ENCODE data around the gene OR56B4. TPM values are rescaled to one million over a fixed set of nuclear protein-coding genes. Genes with fewer than 3 reads are reported as not detected.

The OR56B4 gene
- total and polyA plus RNA-seq, 8 donors = not detected

DNA sequence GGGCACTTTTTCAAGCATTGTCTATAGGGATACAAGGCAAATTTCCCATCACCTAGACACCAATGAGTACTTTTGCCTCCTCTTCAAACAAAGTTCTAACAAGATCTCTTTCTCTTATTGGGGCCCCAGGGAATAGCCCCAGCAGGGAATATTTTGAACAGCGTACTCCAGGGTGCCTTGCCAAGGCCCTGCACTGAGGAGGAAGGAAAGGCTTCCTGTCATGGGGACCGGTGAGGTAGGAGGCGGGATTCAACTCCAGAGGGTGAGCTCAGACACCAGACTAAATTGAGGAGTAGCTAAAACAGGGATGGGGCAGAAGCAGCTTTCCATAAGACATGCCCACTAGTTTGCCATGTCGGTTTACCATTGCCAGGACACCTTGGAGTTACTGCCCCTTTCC lies 28.0 kb upstream of the OR56B4 start:
- H3K36me3 ChIP-seq = no peaks in the 10 kb centered on the region

DNA sequence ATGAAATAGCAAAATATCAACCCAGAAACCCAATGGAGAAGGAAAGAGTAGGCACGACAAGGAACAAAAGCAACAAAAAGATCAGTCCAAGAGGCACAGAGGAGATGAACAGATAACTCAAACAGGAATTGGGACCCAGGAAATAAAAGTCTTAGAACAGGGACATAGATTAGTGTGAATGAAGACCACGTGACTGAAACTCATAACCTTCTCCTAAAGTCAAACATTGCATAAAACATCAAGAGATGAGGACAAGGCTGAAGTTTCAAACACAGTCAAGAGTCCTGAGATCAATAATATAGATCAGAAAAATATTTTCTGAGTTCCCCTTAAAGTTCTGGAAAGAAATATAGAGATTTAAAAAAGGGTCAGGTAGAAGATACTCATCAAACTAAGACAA lies 24.4 kb upstream of the OR56B4 start:
- no peaks in the 10 kb centered on the region for H3K9me3 ChIP-seq
- FAIRE-seq (no peak), DNase-seq (no peak), ATAC-seq (no peak)
- H3K4me3 ChIP-seq = no peak overlapping the region
- no peaks in the 10 kb centered on the region for H3K36me3 ChIP-seq
- H3K27me3 ChIP-seq = no peaks in the 10 kb centered on the region
- WGBS, 2 donors = 51 to 67% methylated on average over 2 of the region's 2 CpGs
- H3K4me1 ChIP-seq = no peaks in the 10 kb centered on the region
- H3K27ac ChIP-seq = no peak overlapping the region
- TF ChIP-seq, protein P1, sequence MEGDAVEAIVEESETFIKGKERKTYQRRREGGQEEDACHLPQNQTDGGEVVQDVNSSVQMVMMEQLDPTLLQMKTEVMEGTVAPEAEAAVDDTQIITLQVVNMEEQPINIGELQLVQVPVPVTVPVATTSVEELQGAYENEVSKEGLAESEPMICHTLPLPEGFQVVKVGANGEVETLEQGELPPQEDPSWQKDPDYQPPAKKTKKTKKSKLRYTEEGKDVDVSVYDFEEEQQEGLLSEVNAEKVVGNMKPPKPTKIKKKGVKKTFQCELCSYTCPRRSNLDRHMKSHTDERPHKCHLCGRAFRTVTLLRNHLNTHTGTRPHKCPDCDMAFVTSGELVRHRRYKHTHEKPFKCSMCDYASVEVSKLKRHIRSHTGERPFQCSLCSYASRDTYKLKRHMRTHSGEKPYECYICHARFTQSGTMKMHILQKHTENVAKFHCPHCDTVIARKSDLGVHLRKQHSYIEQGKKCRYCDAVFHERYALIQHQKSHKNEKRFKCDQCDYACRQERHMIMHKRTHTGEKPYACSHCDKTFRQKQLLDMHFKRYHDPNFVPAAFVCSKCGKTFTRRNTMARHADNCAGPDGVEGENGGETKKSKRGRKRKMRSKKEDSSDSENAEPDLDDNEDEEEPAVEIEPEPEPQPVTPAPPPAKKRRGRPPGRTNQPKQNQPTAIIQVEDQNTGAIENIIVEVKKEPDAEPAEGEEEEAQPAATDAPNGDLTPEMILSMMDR (IDR thresholded peaks at IDR 0.05) = no peak
- intact Hi-C loops (cut with DNase I) = no loop called here

More for the DNA sequence above, 28.0 kb upstream of the OR56B4 start:
- 69 to 71% methylated on average over 4 of the region's 4 CpGs for WGBS, 2 donors
- Histone ChIP-seq H3K27me3 (no peaks in the 10 kb centered on the region), H3K4me3 (no peak overlapping the region), H3K9me3 (no peaks in the 10 kb centered on the region), H3K4me1 (no peaks in the 10 kb centered on the region), H3K27ac (no peak overlapping the region)
- TF ChIP-seq, protein P1 (IDR thresholded peaks at IDR 0.05) = no peak
- no peak for ATAC-seq
- intact Hi-C loops (cut with DNase I) = no loop called here
- DNase-seq = no peak
- FAIRE-seq = no peak

GRCh38 chr11:6084587-6084986 lies 22.9 kb upstream of the OR56B4 start:
- DNase-seq (no peak), FAIRE-seq (no peak), ATAC-seq (no peak)
- Histone ChIP-seq H3K36me3 (no peaks in the 10 kb centered on the region), H3K9me3 (no peaks in the 10 kb centered on the region), H3K4me3 (no peak overlapping the region), H3K27me3 (no peaks in the 10 kb centered on the region), H3K27ac (no peak overlapping the region), H3K4me1 (no peaks in the 10 kb centered on the region)
- 65 to 76% methylated on average over 3 of the region's 3 CpGs for WGBS, 2 donors
- intact Hi-C loops (cut with DNase I) = no loop called here
- TF ChIP-seq, protein P1 (IDR thresholded peaks at IDR 0.05) = no peak

GRCh38 chr11:6094186-6094585 lies 13.3 kb upstream of the OR56B4 start:
- intact Hi-C loops (cut with DNase I) = no loop called here
- ATAC-seq (no peak), FAIRE-seq (no peak)

GRCh38 chr11:6095798-6096197 lies 11.7 kb upstream of the OR56B4 start:
- no peaks in the 10 kb centered on the region for H3K36me3 ChIP-seq
- no peak for ATAC-seq
- WGBS, 2 donors = 53 to 54% methylated on average over 2 of the region's 2 CpGs
- DNase-seq = no peak
- TF ChIP-seq, protein P1 (IDR thresholded peaks at IDR 0.05) = no peak
- no peak overlapping the region for H3K27ac ChIP-seq
- no peak overlapping the region for H3K4me3 ChIP-seq
- FAIRE-seq = no peak
- no peaks in the 10 kb centered on the region for H3K27me3 ChIP-seq
- intact Hi-C loops (cut with DNase I) = no loop called here
- H3K9me3 ChIP-seq = no peaks in the 10 kb centered on the region
- no peaks in the 10 kb centered on the region for H3K4me1 ChIP-seq

More at GRCh38 chr11:6094186-6094585, 13.3 kb upstream of the OR56B4 start:
- Histone ChIP-seq H3K27me3 (no peaks in the 10 kb centered on the region), H3K4me3 (no peak overlapping the region), H3K27ac (no peak overlapping the region), H3K4me1 (no peaks in the 10 kb centered on the region), H3K9me3 (no peaks in the 10 kb centered on the region), H3K36me3 (no peaks in the 10 kb centered on the region)
- TF ChIP-seq, protein P1 (IDR thresholded peaks at IDR 0.05) = no peak
- DNase-seq = no peak
- 26 to 38% methylated on average over 1 of the region's 1 CpG for WGBS, 2 donors
